Stimulated activated CD8-positive, alpha-beta memory T cell treated with anti-CD3 and anti-CD28 coated beads, Interleukin-7, amount 100 ng/mL, for 1 hour (primary cell): ENCODE results near the gene PCDHB12.
"Not testable (repeated sequence)": the region's sequence is repeated elsewhere in the genome, so short reads cannot be mapped to it uniquely, and the experiment has no call there.

ENCODE experiments used
- DNase-seq, 2 donors: peaks; one replicate each; pipeline ENCODE4 v3.0.0-alpha.2; 2020; ENCODE audit warnings: low read depth in 2 of 2

Gene PCDHB12

DNA sequence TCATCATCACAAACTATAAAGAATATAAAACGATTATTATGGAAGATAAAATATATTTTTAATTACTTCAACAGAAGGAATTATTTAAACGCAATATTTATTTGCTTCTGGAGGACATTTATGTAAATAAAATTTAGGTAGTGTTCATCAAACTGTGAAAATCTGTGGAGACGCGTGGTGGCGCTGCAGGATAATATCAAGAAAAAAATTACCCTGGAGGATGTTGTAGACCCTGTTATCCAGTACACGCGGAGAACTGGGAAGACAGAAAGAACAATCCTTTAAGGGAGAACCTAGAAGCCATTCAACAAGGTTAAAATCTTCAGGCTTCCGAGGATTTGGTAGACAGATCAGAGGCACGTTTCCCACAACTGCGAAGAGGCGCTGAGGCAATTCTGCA is at the start of gene PCDHB12:
TSS of gene PCDHB12 (plus strand) at position 242 of the 400 bp plus-strand sequence. CDS start 189 bp downstream, outside the sequence.
- DNase-seq = no peak

DNA sequence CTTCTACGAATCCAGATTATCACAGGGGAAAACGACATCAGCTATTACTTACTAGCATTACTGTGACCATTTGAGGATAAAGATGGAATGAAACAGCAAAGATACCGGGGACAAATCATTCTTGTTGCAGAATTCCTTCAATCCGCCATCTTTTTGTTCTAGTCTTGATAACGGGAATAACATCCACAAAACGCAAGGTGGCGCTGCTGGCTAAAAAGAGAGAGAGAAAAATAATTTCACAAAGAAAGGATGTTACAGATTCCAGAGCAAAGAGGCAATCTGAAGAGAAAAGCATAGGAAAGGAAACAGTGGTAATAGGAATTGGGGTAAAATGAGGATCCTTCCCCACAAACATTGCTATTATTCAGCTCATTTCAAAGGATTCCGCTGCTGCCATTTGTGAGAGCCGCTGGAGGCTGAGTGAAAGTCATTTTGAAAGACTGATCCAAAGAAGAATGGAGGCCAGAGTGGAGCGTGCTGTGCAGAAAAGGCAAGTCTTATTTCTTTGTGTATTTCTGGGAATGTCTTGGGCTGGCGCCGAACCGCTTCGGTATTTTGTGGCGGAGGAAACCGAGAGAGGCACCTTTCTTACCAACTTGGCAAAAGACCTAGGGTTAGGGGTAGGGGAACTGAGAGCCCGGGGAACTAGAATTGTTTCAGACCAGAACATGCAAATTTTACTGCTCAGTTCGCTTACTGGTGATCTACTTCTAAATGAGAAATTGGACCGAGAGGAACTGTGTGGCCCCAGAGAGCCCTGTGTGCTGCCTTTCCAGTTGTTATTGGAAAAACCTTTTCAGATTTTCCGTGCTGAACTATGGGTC is 35.9 kb upstream of the PCDHB12 start, which contains the start of gene PCDHB7:
TSS of gene PCDHB7 (plus strand) at position 264 of the 824 bp plus-strand sequence. CDS start at position 456, 192 bp downstream.
- no peak for DNase-seq

DNA sequence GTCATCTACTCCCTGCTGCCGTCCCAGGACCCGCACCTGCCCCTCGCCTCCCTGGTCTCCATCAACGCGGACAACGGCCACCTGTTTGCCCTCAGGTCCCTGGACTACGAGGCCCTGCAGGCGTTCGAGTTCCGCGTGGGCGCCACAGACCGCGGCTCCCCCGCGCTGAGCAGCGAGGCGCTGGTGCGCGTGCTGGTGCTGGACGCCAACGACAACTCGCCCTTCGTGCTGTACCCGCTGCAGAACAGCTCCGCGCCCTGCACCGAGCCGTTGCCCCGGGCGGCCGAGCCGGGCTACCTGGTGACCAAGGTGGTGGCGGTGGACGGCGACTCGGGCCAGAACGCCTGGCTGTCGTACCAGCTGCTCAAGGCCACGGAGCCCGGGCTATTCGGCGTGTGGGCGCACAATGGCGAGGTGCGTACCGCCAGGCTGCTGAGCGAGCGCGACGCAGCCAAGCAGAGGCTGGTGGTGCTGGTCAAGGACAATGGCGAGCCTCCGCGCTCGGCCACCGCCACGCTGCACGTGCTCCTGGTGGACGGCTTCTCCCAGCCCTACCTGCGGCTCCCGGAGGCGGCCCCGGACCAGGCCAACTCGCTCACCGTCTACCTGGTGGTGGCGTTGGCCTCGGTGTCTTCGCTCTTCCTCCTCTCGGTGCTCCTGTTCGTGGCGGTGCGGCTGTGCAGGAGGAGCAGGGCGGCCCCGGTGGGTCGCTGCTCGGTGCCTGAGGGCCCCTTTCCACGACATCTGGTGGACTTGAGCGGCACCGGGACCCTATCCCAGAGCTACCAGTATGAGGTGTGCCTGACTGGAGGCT is 34.0 kb upstream of the PCDHB12 start:
- DNase-seq = not testable (repeated sequence)

DNA sequence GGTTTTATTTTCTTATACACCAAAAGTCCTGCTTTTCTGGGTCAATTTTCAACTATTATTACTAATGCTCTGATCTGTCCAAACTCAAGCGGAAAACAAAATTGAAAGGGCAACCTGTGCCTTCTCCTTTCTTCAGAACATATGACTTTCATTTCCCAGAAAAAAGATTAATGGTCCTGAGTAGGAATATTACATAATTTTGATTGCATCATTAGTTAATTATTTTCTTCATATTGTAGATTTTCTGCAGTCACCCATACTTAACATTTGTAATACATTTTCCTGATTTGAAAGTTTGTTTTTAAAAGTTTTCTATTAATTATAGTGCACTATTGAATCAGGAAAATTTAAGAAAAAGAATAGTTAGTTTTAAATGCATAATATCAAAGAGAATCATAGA is 32.6 kb upstream of the PCDHB12 start:
- DNase-seq = no peak

DNA sequence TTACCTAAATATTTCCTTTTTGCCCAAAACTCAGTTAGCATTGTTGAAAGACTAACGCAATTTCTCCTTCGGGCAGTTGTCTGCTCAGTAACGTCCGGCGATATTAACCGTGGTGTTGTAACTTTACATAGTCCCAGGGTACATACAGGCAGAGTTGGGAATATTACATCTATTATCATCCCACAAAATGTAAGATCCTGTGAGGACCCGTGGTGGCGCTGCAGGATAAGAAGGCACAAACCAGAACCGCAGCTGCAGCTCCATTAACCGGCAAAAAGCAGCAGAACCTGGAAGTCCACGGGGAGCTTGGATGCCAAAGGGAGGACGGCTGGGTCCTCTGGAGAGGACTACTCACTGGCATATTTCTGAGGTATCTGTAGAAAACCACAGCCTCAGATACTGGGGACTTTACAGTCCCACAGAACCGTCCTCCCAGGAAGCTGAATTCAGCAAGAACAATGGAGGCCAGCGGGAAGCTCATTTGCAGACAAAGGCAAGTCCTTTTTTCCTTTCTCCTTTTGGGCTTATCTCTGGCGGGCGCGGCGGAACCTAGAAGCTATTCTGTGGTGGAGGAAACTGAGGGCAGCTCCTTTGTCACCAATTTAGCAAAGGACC is 30.8 kb upstream of the PCDHB12 start, which contains the start of gene PCDHB8:
TSS of gene PCDHB8 (plus strand) at position 214 of the 615 bp plus-strand sequence. CDS start at position 459, 245 bp downstream.
- DNase-seq = not testable (repeated sequence)

DNA sequence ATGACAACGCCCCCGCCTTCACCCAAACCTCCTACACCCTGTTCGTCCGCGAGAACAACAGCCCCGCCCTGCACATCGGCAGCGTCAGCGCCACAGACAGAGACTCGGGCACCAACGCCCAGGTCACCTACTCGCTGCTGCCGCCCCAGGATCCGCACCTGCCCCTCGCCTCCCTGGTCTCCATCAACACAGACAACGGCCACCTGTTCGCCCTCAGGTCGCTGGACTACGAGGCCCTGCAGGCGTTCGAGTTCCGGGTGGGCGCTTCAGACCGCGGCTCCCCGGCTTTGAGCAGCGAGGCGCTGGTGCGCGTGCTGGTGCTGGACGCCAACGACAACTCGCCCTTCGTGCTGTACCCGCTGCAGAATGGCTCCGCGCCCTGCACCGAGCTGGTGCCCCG is 29.1 kb upstream of the PCDHB12 start:
- DNase-seq = not testable (repeated sequence)

DNA sequence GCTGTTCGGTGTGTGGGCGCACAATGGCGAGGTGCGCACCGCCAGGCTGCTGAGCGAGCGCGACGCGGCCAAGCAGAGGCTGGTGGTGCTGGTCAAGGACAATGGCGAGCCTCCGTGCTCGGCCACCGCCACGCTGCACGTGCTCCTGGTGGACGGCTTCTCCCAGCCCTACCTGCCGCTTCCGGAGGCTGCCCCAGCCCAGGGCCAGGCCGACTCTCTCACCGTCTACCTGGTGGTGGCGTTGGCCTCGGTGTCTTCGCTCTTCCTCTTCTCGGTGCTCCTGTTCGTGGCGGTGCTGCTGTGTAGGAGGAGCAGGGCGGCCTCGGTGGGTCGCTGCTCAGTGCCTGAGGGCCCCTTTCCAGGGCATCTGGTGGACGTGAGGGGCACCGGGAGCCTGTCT is 28.6 kb upstream of the PCDHB12 start:
- DNase-seq = not testable (repeated sequence)

DNA sequence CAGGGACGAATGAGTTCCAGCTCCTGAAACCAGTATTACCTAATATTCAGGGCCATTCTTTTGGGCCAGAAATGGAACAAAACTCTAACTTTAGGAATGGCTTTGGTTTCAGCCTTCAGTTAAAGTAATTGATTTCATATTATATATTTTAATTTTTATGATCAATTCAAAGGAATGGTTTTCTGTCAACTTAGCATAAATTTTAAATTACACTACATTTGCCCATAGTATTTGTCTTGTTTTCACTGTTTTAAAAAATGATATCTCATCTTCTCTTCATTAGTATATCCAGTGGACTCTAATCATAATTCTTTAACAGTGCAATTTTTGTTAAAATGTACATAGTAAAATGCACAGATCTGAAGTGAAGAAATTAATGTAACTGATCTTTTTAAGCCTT is 28.2 kb upstream of the PCDHB12 start:
- no peak for DNase-seq

DNA sequence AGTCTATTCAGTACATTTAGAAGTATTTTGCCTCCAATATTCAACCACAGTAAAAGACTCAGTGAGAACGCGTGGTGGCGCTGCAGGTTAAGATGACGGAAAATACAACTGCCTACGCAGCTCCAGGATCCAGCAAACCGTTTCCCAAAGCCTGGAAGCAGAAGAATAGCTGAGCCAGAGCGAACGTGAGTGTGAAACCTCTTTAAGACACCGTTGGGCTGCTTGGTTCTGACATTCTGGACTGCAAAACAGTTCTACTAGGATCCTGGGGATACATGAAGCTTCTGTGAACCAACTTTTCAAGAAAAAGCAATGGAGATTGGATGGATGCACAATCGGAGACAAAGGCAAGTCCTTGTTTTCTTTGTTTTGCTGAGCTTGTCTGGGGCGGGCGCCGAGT is 26.3 kb upstream of the PCDHB12 start, which contains the start of gene PCDHB16:
TSS of gene PCDHB16 (plus strand) at position 140 of the 400 bp plus-strand sequence. CDS start at position 313, 173 bp downstream.
- DNase-seq = no peak

DNA sequence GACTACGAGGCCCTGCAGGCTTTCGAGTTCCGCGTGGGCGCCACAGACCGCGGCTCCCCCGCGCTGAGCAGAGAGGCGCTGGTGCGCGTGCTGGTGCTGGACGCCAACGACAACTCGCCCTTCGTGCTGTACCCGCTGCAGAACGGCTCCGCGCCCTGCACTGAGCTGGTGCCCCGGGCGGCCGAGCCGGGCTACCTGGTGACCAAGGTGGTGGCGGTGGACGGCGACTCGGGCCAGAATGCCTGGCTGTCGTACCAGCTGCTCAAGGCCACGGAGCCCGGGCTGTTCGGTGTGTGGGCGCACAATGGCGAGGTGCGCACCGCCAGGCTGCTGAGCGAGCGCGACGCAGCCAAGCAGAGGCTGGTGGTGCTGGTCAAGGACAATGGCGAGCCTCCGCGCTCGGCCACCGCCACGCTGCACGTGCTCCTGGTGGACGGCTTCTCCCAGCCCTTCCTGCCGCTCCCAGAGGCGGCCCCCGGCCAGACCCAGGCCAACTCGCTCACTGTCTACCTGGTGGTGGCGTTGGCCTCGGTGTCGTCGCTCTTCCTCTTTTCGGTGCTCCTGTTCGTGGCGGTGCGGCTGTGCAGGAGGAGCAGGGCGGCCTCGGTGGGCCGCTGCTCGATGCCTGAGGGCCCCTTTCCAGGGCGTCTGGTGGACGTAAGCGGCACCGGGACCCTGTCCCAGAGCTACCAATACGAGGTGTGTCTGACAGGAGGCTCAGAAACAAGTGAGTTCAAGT is 24.2 kb upstream of the PCDHB12 start:
- not testable (repeated sequence) for DNase-seq

DNA sequence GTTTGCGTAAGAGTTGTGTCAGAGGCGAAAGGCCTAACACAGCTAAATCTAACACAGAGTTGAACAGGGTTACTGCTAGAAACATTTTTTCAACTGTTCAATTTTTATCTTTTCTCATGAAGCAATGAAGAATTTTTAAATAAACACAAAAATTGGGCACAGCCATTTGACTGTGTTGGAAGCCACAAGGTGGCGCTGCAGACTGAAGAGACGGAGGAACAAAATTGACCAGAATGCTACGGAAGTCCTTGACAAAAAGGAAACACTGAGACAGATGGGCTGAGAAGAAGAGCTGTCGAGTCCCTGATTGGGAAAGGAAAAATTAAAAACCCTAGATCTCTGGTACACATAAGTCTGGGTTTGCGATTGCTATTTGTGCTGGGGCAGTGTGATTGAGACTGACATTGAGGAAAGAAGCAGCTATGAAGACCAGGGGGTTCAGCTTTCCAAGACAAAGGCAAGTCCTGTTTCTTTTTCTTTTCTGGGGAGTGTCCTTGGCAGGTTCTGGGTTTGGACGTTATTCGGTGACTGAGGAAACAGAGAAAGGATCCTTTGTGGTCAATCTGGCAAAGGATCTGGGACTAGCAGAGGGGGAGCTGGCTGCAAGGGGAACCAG is 21.5 kb upstream of the PCDHB12 start, which contains the start of gene PCDHB9:
TSS of gene PCDHB9 (plus strand) at position 265 of the 616 bp plus-strand sequence. CDS start at position 423, 158 bp downstream.
- no peak for DNase-seq

DNA sequence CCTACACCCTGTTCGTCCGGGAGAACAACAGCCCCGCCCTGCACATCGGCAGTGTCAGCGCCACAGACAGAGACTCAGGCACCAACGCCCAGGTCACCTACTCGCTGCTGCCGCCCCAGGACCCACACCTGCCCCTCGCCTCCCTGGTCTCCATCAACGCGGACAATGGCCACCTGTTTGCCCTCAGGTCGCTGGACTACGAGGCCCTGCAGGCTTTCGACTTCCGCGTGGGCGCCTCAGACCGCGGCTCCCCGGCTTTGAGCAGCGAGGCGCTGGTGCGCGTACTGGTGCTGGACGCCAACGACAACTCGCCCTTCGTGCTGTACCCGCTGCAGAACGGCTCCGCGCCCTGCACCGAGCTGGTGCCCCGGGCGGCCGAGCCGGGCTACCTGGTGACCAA is 19.8 kb upstream of the PCDHB12 start:
- not testable (repeated sequence) for DNase-seq

DNA sequence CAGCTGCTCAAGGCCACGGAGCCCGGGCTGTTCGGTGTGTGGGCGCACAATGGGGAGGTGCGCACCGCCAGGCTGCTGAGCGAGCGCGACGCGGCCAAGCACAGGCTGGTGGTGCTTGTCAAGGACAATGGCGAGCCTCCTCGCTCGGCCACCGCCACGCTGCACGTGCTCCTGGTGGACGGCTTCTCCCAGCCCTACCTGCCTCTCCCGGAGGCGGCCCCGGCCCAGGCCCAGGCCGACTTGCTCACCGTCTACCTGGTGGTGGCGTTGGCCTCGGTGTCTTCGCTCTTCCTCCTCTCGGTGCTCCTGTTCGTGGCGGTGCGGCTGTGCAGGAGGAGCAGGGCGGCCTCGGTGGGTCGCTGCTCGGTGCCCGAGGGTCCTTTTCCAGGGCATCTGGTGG is 19.4 kb upstream of the PCDHB12 start:
- DNase-seq = not testable (repeated sequence)

DNA sequence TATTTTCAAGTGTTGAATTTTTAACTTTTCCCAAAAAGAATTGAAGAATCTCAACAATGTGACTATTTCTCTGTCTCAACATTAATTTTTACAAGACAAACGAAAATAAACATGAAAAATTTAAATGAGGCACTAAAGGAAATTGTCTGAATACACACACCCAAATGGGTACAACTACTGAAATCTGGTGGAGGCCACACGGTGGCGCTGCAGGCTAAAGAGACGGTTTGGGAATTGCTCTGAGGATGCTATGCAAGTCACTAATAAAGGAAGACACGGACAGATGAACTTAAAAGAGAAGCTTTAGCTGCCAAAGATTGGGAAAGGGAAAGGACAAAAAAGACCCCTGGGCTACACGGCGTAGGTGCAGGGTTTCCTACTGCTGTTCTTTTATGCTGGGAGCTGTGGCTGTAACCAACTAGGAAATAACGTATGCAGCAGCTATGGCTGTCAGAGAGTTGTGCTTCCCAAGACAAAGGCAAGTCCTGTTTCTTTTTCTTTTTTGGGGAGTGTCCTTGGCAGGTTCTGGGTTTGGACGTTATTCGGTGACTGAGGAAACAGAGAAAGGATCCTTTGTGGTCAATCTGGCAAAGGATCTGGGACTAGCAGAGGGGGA is 16.3 kb upstream of the PCDHB12 start, which contains the start of gene PCDHB10:
TSS of gene PCDHB10 (plus strand) at position 244 of the 616 bp plus-strand sequence. CDS start at position 444, 200 bp downstream.
- DNase-seq = no peak

DNA sequence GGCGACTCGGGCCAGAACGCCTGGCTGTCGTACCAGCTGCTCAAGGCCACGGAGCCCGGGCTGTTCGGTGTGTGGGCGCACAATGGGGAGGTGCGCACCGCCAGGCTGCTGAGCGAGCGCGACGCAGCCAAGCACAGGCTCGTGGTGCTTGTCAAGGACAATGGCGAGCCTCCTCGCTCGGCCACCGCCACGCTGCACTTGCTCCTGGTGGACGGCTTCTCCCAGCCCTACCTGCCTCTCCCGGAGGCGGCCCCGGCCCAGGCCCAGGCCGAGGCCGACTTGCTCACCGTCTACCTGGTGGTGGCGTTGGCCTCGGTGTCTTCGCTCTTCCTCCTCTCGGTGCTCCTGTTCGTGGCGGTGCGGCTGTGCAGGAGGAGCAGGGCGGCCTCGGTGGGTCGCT is 14.2 kb upstream of the PCDHB12 start:
- not testable (repeated sequence) for DNase-seq

DNA sequence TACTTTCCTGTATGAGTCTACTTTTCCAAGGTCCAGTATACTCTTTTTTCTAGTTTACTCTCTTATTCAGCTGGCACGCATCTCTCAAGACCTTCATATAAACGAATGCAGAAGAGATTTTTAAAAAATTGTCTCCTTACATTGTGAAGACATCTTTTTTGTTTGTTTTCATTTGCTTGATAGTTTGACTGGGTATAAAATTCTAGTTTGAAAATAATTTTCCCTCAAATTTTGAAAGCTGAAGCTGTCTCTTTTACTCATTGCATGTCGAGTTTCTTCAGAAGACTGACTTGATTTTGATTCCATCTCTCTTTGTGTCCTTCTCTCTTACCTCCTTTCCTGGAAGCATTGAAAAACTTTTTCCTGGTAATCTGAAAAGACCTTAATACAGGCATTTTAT is 12.2 kb upstream of the PCDHB12 start:
- DNase-seq = no peak

DNA sequence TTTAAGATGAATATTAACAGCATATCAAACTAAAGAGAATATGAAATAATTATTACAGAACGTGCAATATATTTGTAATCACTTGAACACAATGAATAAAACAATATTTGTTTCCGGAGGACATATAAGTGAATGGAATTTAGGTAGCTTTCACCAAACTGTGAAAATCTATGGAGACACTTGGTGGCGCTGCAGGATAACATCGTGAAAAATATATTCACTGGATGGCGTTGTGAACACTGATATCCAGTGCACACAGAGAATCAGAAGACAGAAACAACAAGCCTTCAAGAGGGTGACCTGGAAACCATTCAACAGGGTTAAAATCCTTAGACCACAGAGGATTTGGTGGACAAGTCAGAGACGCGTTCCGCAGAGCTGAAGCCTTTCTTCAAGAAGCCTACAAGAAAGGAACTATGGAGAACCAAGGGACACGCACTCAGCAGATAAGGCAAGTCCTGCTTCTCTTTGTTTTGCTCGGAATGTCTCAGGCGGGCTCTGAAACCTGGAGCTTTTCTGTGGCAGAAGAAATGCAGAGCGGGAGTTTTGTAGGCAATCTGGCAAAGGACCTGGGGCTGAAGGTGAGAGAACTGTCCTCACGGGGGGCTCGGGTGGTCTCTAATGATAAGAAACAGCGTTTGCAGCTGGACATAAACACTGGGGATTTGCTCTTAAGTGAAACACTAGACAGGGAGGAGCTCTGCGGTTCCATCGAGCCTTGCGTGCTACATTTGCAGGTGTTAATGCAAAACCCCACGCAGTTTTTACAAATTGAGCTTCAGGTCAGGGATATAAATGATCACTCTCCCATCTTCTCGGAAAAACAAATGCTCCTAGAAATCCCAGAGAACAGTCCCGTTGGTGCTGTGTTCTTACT is 8.9 kb upstream of the PCDHB12 start, which contains the start of gene PCDHB11:
TSS of gene PCDHB11 (plus strand) at position 269 of the 877 bp plus-strand sequence. CDS start at position 417, 148 bp downstream.
- DNase-seq = no peak

DNA sequence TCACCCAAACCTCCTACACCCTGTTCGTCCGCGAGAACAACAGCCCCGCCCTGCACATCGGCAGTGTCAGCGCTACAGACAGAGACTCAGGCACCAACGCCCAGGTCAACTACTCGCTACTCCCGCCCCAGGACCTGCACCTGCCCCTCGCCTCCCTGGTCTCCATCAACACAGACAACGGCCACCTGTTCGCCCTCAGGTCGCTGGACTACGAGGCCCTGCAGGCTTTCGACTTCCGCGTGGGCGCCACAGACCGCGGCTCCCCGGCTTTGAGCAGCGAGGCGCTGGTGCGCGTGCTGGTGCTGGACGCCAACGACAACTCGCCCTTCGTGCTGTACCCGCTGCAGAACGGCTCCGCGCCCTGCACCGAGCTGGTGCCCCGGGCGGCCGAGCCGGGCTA is 7.4 kb upstream of the PCDHB12 start:
- DNase-seq = not testable (repeated sequence)

DNA sequence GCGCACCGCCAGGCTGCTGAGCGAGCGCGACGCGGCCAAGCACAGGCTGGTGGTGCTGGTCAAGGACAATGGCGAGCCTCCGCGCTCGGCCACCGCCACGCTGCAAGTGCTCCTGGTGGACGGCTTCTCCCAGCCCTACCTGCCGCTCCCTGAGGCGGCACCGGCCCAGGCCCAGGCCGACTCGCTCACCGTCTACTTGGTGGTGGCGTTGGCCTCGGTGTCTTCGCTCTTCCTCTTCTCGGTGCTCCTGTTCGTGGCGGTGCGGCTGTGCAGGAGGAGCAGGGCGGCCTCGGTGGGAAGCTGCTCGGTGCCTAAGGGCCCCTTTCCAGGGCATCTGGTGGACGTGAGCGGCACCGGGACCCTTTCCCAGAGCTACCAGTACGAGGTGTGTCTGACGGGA is 6.9 kb upstream of the PCDHB12 start:
- not testable (repeated sequence) for DNase-seq
